C4-2B (cell line): Measurements from ENCODE around the gene GAS6.
"Not testable (repeated sequence)": the region's sequence is repeated elsewhere in the genome, so short reads cannot be mapped to it uniquely, and the experiment has no call there.

Source experiments
- H3K27ac ChIP-seq: fragments of 450-650 bp; 2 replicates; pipeline ENCODE4 v1.5.1; 2017
- ZFX ChIP-seq: fragments of 450-650 bp; IDR thresholded peaks from 2 replicates; pipeline ENCODE4 v1.6.1; 2017
- TF ChIP-seq, protein P1 (sequence below): fragments of 450-650 bp; conservative IDR thresholded peaks from 2 replicates; pipeline ENCODE4 v1.5.1; 2017; ENCODE audit warnings: mild to moderate bottlenecking

The GAS6 gene

GRCh38 chr13:113863524-113864272 is at the start of gene GAS6:
TSS of gene GAS6 (minus strand) at chr13:113864076. CDS start at chr13:113863920, 156 bp downstream.
- peak; percentile 40; the same call in 1 of the 2 replicates for TF ChIP-seq ZFX
- TF ChIP-seq, protein P1, sequence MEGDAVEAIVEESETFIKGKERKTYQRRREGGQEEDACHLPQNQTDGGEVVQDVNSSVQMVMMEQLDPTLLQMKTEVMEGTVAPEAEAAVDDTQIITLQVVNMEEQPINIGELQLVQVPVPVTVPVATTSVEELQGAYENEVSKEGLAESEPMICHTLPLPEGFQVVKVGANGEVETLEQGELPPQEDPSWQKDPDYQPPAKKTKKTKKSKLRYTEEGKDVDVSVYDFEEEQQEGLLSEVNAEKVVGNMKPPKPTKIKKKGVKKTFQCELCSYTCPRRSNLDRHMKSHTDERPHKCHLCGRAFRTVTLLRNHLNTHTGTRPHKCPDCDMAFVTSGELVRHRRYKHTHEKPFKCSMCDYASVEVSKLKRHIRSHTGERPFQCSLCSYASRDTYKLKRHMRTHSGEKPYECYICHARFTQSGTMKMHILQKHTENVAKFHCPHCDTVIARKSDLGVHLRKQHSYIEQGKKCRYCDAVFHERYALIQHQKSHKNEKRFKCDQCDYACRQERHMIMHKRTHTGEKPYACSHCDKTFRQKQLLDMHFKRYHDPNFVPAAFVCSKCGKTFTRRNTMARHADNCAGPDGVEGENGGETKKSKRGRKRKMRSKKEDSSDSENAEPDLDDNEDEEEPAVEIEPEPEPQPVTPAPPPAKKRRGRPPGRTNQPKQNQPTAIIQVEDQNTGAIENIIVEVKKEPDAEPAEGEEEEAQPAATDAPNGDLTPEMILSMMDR: no peak; the same call in 1 of the 2 replicates

GRCh38 chr13:113913408-113913807 is 49.5 kb upstream of the GAS6 start:
- H3K27ac ChIP-seq: not testable (repeated sequence)

More at GRCh38 chr13:113863524-113864272, at the start of gene GAS6:
- peak within 1 kb of the TSS; percentile 54 for H3K27ac ChIP-seq

- no peak overlapping the region for H3K27ac ChIP-seq
- no peak for TF ChIP-seq ZFX
- TF ChIP-seq, protein P1: no peak
Observed at GRCh38 chr13:113912596-113912995, 48.7 kb upstream of the GAS6 start.

- no peak for TF ChIP-seq ZFX
- TF ChIP-seq, protein P1: no peak
- no peak overlapping the region for H3K27ac ChIP-seq
Observed at GRCh38 chr13:113907635-113908617, 44.0 kb upstream of the GAS6 start.

GRCh38 chr13:113906571-113906970 is 42.7 kb upstream of the GAS6 start:
- H3K27ac ChIP-seq: no peak overlapping the region

DNA sequence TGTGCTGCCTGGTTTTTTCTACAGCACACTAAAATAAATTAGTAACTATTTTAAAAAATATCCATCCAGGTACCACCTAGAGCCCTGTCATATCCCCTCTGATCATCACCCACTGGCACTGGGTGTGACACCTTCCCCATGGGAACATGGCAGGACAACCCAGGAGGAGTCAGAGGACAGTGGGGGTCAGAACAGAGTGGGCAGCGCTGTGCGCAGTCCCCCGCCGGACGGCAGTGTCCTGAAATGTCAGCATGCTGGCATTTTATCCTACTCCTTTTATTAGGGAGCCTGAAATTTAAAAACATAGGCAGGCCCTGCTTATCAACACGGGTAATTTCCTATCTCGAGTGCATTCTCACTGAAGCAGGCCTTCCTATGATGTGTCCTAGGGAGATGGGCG is 42.1 kb upstream of the GAS6 start:
- H3K27ac ChIP-seq: no peak overlapping the region
- no peak for TF ChIP-seq ZFX
- TF ChIP-seq, protein P1: no peak

More at GRCh38 chr13:113906571-113906970, 42.7 kb upstream of the GAS6 start:
- TF ChIP-seq ZFX: no peak
- TF ChIP-seq, protein P1: no peak

GRCh38 chr13:113905018-113905417 is 41.1 kb upstream of the GAS6 start:
- no peak overlapping the region for H3K27ac ChIP-seq

More at GRCh38 chr13:113905018-113905417, 41.1 kb upstream of the GAS6 start:
- TF ChIP-seq, protein P1: no peak
- no peak for TF ChIP-seq ZFX
